Stimulated activated CD4-positive, alpha-beta T cell treated with anti-CD3 and anti-CD28 coated beads, Interleukin-4, amount 100 ng/mL, for 4 hours (primary cell): ENCODE data around the gene DSG4.

ENCODE experiments used
- DNase-seq, 2 experiments: peaks; one replicate each; pipeline ENCODE4 v3.0.0-alpha.2; 2020

DSG4 gene

DNA sequence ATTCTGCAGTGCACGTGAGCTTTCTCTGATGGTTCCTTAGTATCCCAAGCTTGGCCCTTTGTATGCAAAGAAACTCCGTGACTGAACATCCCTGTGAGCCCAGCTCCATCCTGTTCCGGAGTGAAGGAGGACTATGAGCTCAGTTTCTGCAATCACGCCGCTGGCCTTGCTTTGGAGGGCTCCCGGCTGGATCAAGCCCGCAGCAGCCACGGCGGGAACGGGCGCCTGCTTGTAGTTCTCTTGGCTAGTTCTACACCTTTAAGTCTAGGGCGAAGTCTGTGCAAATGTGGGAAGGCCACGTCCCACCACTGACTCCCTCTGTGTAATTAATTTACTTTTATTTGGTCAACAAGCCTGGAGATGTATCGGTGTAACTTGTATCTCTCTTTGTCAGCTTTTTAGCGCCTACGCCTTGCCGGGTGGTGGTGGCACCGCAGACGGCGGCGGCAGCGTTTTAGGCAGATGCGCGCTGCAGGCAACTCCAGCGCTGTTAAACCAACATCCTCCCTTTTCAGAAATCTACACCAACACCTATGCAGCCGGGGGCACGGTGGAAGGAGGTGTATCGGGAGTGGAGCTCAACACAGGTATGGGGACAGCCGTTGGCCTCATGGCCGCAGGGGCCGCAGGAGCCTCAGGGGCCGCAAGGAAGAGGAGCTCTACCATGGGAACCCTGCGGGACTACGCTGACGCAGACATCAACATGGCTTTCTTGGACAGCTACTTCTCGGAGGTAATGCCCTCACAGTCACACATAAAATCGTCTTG is 34.3 kb downstream of the DSG4 start:
- DNase-seq, result no peak

DNA sequence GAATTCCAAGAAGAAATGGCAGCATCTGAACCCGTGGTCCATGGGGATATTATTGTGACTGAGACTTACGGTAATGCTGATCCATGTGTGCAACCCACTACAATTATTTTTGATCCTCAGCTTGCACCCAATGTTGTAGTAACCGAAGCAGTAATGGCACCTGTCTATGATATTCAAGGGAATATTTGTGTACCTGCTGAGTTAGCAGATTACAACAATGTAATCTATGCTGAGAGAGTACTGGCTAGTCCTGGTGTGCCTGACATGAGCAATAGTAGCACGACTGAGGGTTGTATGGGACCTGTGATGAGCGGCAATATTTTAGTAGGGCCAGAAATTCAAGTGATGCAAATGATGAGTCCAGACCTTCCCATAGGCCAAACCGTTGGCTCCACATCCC is 36.6 kb downstream of the DSG4 start:
- DNase-seq, result no peak

- DNase-seq, result no peak
These were observed 41.3 kb downstream of the DSG4 start for GRCh38 chr18:31417850-31418249.

DNA sequence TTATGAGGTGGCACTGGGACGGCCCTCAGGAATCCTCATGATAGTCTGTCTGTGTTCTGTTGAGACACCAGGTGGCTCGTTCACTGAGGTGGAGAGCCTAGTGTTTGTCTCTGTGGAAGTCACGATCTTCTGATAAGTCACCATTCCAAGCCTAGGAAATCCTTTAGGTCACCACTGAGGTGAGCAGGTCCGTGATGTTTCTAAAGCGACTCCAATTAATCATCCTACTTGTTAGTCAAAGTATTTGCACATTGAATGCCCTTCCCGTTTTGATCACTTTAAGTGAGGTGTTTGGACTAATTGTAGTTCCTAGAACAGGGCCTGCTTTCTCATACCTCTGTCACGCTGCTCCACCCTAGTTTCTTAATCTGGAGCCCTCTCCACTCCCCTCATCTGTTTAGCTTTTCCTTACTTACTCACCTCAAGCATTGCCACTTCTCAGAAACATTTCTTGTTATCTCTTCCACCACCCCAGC is 42.9 kb downstream of the DSG4 start:
- DNase-seq, result no peak

- no peak for DNase-seq
These were observed 43.5 kb downstream of the DSG4 start for GRCh38 chr18:31420032-31420431.

DNA sequence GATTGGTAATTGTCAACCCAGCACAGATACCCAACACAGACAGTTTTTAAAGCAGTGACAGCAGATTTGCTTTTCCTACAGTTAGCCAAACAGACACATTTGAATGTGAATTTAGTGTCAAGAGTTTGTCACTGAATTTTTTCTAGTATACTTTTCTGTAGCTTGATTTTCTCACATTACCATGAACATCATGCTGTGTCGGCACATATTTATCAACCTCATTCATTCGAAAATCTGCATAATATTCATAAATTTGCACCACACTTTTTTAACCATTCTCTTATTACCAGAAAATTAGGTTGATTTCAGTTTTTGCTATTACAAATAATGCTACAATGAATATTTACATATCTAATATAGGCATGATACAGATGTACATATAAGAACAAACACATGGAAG is 43.9 kb downstream of the DSG4 start:
- no peak for DNase-seq

- no peak for DNase-seq
These were observed 47.9 kb downstream of the DSG4 start for GRCh38 chr18:31424383-31424988.

DNA sequence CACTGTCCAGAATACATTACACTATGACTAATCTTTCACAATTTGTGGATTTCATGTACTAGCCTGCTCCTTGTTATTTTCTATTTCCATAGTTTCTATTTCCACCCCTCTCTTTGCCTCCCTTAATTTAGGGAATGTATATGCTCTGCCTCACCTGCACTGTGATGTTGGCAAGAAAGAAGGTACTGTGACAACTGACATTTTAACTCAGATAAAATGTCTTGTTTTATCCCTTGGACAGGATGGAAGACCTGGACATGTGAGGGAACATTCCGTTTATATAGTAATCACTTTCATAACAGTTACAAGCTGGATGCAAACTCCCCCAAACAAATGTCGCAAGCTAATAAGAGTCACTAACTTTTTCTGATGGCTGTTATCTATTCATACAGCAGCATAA is 49.4 kb downstream of the DSG4 start:
- DNase-seq, result no peak

DNA sequence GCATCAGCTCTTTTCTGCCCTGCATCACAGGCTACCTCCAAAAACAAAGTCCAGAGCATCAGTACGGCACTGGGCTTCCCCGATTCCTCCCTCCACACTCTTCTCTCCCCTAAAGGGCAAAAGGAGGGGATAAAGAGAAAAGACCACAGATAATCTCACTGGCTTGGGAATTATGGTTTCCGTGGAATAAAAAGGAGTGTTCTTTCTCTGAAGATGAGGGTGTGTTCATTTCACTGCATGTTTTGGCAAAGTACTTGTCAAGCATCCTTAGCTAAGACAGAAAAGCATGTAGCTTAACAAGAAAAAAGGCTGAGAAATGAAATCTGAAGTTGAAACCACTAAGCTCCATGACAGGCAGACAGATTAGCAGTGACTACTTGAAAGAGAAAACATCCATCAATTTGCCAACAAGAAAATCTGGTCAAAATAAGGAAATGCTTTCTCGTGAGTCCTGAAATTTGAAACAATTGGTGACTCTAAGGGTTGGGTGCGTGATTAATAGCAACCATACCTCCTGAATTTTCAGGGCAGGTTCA is 50.4 kb downstream of the DSG4 start:
- DNase-seq, result no peak

DNA sequence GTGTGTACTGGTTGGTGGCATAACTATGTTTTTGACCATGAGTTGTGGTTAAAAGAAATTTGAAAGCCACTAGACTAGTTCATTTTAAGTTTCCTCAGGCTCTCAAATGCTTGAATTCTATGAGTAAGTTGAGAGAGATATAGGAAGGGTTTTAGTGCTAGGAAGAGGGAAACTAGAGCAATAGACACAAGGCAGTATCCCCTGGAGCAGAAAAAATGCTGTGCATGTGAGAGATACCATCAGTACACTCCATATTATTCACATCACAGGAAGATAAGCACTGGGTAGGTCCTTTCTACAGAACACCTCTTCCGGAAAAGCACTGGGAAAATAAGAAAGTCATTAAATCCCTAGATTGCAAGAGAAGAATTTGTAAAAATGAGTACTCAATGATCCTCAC is 51.6 kb downstream of the DSG4 start:
- no peak for DNase-seq

DNA sequence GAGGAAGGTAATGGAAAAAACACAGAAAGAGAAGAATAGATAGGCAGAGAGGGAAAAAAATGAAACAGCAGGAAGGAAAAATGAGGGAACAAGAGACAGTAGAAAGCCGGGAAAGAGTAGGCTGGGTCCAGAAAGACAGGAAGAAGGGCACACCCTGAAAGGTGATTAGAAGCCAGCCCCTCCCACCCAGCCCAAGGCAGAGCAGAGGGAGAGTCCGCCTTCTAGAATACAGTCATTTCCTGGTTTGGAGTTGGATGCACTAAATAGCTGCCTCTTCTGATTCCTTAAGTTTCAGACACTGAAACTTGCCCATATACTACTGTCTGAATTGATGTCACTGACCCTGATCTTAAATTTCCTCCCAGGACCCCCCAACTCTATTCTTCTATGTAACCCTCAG is 53.0 kb downstream of the DSG4 start:
- DNase-seq, result no peak

GRCh38 chr18:31430072-31430471 is 53.5 kb downstream of the DSG4 start:
- no peak for DNase-seq

GRCh38 chr18:31430554-31430953 is 54.0 kb downstream of the DSG4 start:
- DNase-seq, result no peak

DNA sequence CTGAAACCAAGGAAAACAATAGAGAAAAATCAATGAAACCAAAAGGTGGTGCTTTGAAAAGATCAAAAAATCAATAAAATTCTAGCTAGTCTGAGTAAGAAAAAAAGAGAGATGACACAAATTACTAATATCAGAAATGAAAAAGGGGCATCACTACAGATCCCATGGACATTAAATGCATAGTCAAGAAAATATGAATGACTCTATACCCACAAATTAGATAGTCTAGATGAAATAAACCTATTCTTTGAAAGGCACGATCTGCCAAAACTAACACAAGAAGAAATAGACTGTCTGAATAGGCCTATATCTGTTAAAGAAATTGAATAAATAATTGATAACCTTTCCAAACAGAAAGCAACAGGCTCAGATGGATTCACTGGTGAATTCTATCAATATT is 55.7 kb downstream of the DSG4 start:
- DNase-seq, result no peak

- DNase-seq, result no peak
These were observed 60.2 kb downstream of the DSG4 start for GRCh38 chr18:31436825-31437224.

DNA sequence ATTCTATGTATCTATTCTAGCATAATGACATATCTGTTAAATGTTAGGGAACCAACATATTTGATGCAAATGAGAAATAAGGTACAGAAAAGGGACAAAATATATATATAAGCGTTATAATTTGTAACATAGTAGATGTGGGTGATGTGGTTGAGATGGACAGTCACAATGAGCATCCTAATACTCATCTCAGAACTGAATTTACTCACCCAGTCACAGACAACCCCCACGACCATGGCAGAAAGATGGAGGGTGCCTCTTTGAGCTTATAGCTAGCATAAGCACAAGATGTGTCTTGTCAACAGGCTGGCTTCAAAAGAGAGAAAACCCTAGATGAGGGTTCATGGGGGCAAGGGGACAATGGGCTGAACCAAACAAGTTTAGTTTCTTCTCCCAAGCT is 61.8 kb downstream of the DSG4 start:
- no peak for DNase-seq

GRCh38 chr18:31439807-31440325 is 63.3 kb downstream of the DSG4 start:
- DNase-seq, result no peak

GRCh38 chr18:31440787-31441186 is 64.2 kb downstream of the DSG4 start:
- no peak for DNase-seq

- no peak for DNase-seq
These were observed 64.9 kb downstream of the DSG4 start for GRCh38 chr18:31441493-31441892.

DNA sequence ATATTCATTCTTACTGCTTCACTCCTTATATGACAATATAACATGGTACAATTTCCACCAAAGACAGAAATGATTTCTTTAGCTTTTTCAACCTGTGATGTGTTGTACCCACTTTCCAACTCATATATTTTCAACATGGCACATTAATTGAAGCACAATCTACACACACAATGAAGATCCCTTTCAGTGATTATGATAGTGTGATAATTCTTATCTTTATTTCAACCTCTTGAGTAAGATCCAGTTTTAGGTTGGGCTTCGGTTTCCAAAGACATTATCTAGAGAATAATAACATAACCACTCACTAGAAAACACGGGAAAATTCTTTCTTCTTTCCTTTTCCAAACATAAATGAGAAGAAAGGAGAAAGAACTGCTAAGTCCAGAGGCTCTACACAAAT is 67.6 kb downstream of the DSG4 start:
- no peak for DNase-seq

- no peak for DNase-seq
These were observed 69.3 kb downstream of the DSG4 start for GRCh38 chr18:31445908-31446307.

- DNase-seq, result no peak
These were observed 70.3 kb downstream of the DSG4 start for GRCh38 chr18:31446854-31447253.

- no peak for DNase-seq
These were observed 71.1 kb downstream of the DSG4 start, which contains the start of gene DSG3 for GRCh38 chr18:31447530-31448191. DSG3 (plus strand) TSS chr18:31447741; CDS start chr18:31447878, 137 bp downstream.

DNA sequence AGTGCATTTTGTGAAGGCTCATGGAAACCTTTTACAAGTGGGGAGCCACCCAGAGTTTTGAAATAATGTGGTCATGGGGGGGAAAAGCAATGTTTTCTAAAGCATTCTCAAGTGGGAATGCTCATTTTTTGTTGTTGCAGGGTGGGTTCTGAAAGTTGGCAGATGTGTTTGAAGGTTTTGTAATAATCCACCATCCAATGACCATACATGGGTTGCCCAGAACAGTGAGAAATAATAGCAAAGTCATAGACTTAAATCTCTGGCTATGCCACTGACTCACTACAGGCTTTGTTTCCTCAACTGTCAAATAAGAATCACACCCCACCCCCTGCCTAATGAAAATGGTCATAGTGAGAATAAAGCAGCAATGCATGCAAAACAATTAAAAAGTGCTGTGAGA is 73.8 kb downstream of the DSG4 start:
- DNase-seq, result no peak
